ENCODE results near the gene RNF186.
A peak's percentile ranks its signal among the peaks of the same experiment; 100 is the strongest.
"Not testable (repeated sequence)": the region's sequence is repeated elsewhere in the genome, so short reads cannot be mapped to it uniquely, and the experiment has no call there.

The RNF186 gene

GRCh38 chr1:19824036-19824435 is 9.0 kb upstream of the RNF186 start:
- no peak for DNase-seq

DNA sequence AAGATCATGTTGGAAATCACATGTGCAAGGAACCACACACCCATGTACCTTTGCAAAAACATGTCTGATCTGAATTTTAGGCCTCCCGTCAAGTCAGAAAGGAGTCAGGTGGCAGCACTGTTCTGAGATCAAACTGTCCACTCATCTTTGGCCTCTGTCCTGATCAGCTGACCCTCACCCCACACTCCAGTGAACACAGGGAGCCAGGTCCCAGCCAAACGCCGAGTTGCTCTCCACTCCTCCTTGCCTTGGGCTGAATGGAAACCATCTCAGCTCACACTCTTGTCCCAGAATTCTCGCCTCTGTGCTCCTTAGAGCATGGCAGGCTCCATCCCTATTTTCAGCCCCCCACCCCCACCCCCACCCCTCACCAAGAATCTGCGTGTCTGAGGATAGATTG is 4.6 kb upstream of the RNF186 start:
- DNase-seq = no peak

DNA sequence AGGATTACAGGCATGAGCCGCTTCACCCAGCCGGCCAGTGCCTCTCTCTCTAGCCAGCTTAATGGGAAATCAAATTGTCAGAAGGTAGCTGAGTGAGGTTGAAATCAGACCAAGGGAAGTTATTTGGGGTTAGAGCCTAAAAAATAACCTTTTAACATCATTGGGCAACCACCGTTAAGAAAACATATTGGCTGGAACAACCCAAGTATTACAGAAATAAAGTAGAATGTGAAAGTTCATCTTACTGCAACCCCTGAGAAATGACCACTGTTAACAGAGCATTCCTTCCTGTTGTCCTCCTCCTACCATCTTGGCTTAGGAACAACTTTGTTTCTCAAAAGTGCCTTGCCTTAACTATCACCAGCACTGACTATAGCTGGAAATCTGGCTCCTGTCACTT is 3.2 kb upstream of the RNF186 start:
- no peak for DNase-seq

DNA sequence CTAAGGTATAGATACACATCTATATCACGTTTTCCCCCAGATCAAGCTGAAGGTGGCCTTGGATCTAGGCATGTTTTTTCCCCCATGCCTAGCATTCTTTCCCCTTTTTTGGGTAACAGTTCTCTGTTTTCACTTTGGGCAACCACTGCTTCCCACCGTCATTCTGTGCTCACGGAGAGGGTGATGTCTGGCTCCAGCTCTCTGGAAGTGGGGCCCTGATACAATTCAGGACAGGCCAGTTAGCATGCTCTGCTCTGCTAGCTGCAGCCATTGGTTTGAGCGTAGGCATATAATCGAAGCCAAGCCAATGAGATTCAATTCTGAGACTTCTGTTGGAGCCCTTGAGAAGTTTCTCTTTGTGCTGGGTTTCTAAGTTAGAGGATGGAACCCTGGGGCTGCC is 2.1 kb upstream of the RNF186 start:
- DNase-seq = no peak

DNA sequence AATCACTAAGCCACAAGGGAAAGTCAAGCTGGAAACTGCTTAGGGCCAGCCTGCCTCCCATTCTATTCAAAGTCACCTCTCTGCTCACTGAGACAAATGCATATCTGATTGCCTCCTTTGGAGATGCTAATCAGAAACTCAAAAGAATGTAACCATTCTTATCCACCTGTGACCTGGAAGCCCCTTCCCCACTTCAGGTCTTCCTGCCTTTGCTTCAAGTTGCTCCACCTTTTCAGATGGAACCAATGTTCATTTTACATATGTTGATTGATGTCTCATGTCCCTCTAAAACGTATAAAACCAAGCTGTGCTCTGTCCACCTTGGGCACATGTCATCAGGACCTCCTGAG is 1.6 kb upstream of the RNF186 start:
- not testable (repeated sequence) for DNase-seq

- no peak for DNase-seq
These were observed 986 bp upstream of the RNF186 start for GRCh38 chr1:19815801-19816736.

- DNase-seq = no peak
These were observed 830 bp downstream of the RNF186 start for GRCh38 chr1:19814244-19814661.

DNA sequence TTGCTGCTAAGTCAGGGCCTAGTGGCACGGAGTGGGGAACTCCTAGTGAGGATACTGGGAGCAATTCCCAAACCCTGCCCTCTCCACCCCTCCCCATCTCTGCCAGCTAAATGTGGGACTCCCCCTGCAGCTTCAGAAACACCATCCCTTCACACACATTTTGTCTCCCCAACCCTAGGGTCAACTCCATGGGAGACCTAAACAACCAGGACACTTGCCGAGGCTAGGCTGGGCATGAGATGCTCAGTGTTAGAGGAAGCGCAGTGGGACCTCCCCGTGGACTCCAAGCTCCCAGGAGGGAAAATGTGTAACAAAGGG is 1.5 kb downstream of the RNF186 start:
- DNase-seq = no peak

GRCh38 chr1:19812875-19813642 is 2.0 kb downstream of the RNF186 start:
- DNase-seq = no peak

DNA sequence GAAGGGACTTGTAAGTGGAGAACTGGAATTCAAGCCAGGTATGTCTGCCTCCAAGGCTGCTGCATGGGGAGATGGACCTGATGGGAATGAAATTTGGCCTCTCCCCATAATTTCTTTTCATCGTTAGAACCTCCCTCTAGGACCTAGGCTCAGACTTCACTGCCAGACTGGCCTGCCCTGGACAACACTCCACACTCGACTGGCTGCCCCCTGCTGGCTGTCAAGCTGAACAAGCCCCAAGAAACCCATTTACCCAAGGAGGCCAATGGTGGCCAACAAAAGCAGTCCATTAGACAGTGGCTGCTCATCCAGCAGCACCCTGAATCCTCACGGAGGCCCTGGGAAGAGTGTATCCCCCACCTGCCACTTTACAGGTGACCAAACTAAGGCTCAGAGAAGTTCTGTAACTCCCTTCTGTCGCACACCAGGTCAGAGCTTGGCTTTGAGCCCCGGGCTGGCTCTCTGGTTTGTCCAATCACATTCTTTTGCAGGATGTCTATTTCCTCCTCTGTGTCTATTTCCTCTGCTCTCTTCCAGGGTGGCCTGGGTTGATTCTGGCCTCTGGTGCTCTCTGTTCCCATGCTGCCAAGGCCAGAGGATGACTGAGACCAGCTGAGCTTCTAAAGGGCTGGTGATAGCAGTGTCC is 3.8 kb downstream of the RNF186 start:
- DNase-seq = peak; percentile 58 to 80 (median 72)

DNA sequence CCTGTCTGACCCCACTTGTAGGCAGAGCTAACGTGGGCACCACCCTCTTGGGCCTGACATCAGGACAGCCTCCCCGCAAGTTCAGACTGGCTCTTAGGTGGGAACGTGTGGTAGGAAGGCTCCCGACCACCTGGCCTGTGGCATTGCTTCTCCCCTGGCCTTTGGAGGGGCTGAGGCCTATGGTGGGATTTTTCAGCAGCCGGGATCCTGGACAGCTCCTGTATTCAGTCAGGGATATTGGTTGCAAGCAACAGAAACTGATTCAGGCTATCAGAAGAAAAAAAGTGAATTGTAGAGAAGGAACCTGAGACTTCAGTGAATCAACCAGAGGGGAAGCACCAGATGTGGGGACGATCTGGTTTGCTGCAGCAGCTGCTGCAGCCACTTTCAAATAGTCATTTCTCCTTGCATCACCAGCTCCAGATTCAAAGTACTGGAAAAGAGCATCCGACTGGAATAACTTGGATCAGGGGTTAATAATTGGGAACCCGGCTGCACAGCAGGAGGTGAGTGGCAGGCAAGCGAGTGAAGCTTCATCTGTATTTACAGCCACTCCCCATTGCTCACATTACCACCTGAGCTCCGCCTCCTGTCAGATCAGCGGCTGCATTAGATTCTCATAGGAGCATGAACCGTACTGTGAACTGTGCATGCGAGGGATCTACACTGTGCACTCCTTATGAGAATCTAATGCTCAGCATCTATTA is 5.9 kb downstream of the RNF186 start:
- DNase-seq = no peak

DNA sequence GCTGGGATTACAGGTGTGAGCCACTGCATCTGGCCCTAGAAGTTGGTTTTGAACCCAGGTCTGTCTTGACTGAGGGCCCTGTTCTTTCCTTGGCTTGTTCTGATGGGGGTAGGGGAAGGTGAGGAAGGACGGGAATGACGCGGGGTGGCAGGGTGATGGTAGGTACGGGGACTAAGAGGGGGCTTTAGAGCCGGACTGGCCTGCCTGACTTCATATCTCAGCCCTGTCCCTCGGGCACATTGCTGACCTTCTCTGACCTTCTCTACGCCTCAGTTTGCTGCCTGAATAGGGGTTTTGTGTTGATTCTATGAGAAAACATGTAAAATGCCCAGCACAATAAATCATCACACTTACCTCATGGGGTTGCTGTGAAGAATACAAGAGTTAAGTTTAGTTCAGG is 6.7 kb downstream of the RNF186 start:
- DNase-seq = no peak

DNA sequence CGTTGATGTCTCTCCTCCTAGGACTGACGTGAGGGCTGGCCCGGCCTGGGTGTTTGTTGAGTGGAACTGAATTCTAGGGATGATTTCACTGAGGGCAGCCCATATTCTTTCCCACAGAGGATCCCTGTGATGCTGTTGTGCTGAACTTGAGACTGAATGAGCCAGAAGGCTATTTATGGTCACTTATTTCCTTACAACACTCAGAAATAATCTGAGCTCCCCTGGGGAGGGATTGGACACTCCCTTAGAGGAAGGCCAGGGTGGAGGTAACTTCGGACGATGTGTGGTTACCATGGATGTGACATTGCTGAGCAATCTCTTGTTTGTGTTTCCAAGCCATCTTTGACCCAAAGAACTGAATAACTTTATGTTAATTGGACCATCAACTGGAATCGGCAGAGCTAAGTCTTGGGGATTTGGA is 10.2 kb downstream of the RNF186 start:
- DNase-seq = no peak

DNA sequence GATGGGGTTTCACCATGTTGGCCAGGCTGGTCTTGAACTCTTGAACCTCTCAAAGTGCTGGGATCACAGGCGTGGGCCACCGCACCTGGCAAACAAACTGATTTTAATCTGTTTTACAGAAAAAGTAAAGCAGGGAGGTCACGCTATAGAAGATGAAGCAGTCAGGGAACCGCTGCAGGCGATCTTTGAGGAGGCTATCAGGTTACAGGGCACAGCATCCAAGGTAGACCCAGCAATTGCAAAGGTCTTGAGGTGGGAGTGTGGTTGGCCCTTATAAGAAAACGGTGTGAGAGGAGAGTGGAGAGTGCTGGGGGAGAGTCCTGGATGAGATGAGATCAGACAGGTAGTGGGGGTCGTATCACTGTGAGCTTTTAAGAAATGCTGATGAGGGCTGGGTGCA is 12.8 kb downstream of the RNF186 start:
- DNase-seq = no peak

DNA sequence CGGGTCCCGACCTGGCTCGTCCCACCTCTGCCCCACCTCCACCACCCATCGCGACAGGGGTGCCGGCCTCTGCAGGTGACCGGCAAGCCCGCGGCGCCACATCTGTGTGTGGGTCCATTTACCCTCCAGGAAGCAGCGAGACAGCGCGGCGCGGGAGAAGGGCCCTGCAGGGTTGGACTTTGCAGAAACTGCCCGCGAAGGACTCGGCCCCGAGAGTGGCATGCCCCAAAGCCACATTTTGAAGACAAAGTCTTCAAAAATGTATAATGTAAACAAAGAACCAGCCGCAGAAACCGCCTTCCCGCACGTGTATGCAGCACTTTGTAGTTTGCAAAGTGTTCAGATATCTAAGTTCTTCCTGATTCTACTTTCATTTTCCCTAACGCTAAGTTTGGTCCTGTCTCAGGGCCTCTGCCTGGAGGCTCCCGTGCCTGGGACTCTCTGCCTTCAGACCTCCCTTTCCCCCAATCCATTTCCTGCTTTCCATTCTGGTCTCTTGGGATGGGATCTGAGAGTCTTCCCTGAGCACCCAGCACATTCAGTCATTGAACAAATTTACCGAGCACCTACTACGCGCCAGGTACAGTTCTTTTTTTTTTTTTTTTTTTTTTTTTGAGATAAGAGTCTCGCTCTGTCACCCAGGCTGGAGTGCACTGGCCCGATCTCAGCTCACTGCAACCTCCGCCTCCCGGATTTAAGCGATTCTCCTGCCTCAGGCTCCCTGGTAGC is 14.8 kb downstream of the RNF186 start:
- DNase-seq = peak; percentile 52 to 55 (median 54)

GRCh38 chr1:19799230-19800075 is 15.6 kb downstream of the RNF186 start, which contains the start of gene TMCO4:
Gene TMCO4 (minus strand): TSS chr1:19799916. CDS start chr1:19780758, 19,158 bp downstream.
- DNase-seq = peak; percentile 44 to 77 (median 55)

DNA sequence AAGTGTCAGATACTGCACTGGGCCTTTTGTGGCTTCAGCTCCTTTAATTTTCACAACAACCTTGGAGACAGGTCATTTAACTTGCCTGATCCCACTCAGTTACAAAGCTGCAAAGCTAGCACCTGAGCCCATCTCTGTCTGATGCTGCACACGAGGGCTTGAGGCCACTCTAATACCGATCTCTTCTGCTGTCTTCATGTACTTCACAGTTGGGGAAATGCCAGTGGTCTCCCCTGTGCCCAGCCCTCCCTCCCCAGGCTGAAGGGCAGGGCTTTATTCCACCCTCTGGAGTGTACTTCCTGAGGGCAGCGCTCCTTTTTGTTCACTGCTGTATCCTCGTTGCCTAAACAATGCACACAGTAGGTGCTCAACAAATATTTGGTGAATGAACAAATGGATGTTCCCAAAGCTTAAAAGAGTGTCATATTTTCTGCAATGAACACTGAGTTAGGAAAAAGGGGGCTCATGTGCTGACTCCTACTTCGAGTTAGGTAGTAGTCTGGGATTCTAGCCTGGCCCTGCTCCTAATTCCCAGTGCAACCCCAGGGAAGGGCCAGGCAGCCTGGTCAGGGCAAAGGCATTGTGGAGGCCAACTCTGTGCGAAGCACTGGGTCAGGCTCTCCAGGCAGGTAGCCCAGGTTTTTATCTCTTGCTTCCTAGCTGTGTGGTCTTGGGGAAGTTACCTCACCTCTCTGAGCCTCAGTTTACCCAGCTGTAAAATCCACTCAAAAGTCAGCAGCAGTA is 16.4 kb downstream of the RNF186 start:
- no peak for DNase-seq

DNA sequence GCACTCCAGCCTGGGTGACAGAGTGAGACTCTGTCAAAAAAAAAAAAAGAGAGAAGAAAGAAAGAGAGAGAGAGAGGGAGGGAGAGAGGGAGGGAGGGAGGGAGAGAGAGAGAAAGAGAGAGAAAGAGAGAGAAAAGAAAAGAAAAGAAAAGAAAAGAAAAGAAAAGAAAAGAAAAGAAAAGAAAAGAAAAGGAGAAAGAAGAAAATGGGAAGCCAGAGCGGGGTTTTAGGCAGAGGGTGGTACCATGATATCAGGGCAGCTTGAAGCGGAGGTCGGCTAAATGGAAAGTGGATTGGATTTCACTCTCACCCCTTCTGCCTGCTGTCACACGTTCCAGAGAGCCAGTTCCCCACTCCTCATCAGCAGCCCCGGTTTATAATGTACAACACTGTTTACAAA is 17.3 kb downstream of the RNF186 start:
- DNase-seq = no peak

DNA sequence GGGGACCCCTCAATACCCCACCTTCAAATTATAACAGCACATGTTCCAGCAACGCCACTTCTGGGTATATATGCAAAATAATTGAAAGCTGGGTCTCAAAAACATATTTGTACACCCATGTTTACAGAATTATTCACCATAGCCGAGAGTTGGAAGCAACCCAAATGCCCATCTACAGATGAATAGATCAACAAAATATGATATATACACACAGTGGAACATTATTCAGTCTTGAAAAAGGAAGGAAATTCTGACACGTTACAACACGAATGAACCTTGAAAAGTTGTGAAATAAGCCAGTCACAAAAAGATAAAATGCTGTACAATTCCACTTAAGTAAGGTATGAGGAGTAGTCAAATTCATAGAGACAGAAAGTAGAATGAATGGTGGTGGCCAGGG is 20.5 kb downstream of the RNF186 start:
- peak in 1 of 3 donors; percentile 5 for DNase-seq

GRCh38 chr1:19793360-19794046 is 21.6 kb downstream of the RNF186 start:
- no peak for DNase-seq

All from suppressor macrophage treated with lipopolysaccharide for 1 hour (primary cell).